Smooth muscle cell (in vitro differentiated cells): ENCODE results near the gene SLC25A38. TPM values are rescaled to one million over a fixed set of nuclear protein-coding genes. Genes with fewer than 3 reads are reported as not detected.
A peak's percentile ranks its signal among the peaks of the same experiment; 100 is the strongest.

Source experiments
- DNase-seq: peaks from one replicate; lab custom pipeline; 2025; ENCODE audit not compliant: unreplicated experiment; lab: John Stamatoyannopoulos, UW
- H2AFZ ChIP-seq: fragments of 200-600 bp; sonication (generic); 2 replicates; pipeline ENCODE4 v1.6.0; 2016; ENCODE audit warnings: antibody characterized with exemption, low read depth, mild to moderate bottlenecking
- H3F3A ChIP-seq: fragments of 200-600 bp; sonication (generic); 2 replicates; pipeline ENCODE4 v1.6.0; 2017; ENCODE audit warnings: antibody characterized with exemption, low read depth
- H3K27ac ChIP-seq: fragments of 200-600 bp; sonication (generic); 2 replicates; pipeline ENCODE4 v1.5.1; 2016; ENCODE audit warnings: low read depth, mild to moderate bottlenecking
- H3K27me3 ChIP-seq: fragments of 200-600 bp; sonication (generic); 2 replicates; pipeline ENCODE4 v1.6.1; 2016; ENCODE audit warnings: low read depth, mild to moderate bottlenecking
- H3K36me3 ChIP-seq: fragments of 200-600 bp; sonication (generic); 2 replicates; pipeline ENCODE4 v1.5.1; 2016; ENCODE audit warnings: low read depth
- H3K4me1 ChIP-seq: fragments of 200-600 bp; sonication (generic); 2 replicates; pipeline ENCODE4 v1.5.1; 2016; ENCODE audit warnings: low read depth
- H3K4me2 ChIP-seq: fragments of 200-600 bp; sonication (generic); 2 replicates; pipeline ENCODE4 v1.6.0; 2016; ENCODE audit warnings: mild to moderate bottlenecking
- H3K4me3 ChIP-seq: fragments of 200-600 bp; sonication (generic); 2 replicates; pipeline ENCODE4 v1.5.1; 2016; ENCODE audit warnings: mild to moderate bottlenecking
- H3K79me2 ChIP-seq: fragments of 200-600 bp; sonication (generic); 2 replicates; pipeline ENCODE4 v1.6.0; 2016; ENCODE audit warnings: low read depth, mild to moderate bottlenecking
- H3K9ac ChIP-seq: fragments of 200-600 bp; sonication (generic); 2 replicates; pipeline ENCODE4 v1.6.0; 2016; ENCODE audit warnings: low read depth
- H3K9me3 ChIP-seq: fragments of 200-600 bp; sonication (generic); replicated peaks from 2 replicates; pipeline ENCODE4 v1.5.1; 2016; ENCODE audit warnings: low read depth
- H4K20me1 ChIP-seq: fragments of 200-600 bp; sonication (generic); 2 replicates; pipeline ENCODE4 v1.6.0; 2016; ENCODE audit warnings: low read depth
- WGBS: methylation state at CpG from one replicate; pipeline ENCODE4 v1.1.7; 2016; ENCODE audit warnings: low lambda C conversion rate; 5-methylcytosine and 5-hydroxymethylcytosine counted together
- polyA plus RNA-seq: library from polyadenylated mRNA; unstranded; fragments of >200 nt; fragmentation: Nextera tagmentation; extraction: Ambion mirVana; gene quantifications from 2 replicates; pipeline ENCODE4 v1.2.1, GENCODE V29; 2016
- total RNA-seq: library from RNA; depleted of rRNA; stranded (reverse); fragments of >200 nt; gene quantifications from 2 replicates; pipeline ENCODE4 v1.2.3, GENCODE V29; 2014
- TF ChIP-seq, protein P1 (sequence below): fragments of 200-600 bp; sonication (generic); IDR thresholded peaks from 2 replicates; pipeline ENCODE4 v1.5.1; 2017; ENCODE audit warnings: borderline replicate concordance, mild to moderate bottlenecking, antibody characterized with exemption; ENCODE audit not compliant: insufficient read depth, poor library complexity, severe bottlenecking

SLC25A38 gene
- total and polyA plus RNA-seq, 2 experiments from 2014 or later, result 19.1 to 22.2 TPM

DNA sequence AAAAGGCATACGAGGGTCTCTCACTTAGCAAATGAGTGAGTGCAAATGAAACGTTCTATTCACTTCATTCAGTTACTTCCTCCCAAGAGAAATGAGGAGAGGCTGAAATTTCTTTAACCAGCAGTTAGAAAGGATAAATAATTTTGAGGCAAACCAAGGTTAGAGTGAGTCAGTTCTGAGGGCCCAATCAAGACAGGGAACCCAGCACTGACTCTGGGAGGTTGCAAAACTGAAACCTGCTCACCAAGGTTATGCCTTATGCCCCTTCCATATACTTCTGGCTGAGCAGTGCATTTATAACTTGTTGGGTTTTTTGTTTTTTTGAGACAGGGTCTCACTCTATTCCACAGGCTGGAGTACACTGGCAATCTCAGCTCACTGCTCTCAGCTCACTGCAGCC, 18.8 kb downstream of the SLC25A38 start:
- no peak overlapping the region for H2AFZ ChIP-seq
- H3K4me1 ChIP-seq, result no peaks in the 10 kb centered on the region
- no peak overlapping the region for H3K27ac ChIP-seq
- H3K9me3 ChIP-seq, result no peaks in the 10 kb centered on the region
- H4K20me1 ChIP-seq, result no peaks in the 10 kb centered on the region
- 64% methylated on average over 2 of the region's 2 CpGs for WGBS
- H3K27me3 ChIP-seq, result no peaks in the 10 kb centered on the region
- no peaks in the 10 kb centered on the region for H3K36me3 ChIP-seq
- TF ChIP-seq, protein P1, sequence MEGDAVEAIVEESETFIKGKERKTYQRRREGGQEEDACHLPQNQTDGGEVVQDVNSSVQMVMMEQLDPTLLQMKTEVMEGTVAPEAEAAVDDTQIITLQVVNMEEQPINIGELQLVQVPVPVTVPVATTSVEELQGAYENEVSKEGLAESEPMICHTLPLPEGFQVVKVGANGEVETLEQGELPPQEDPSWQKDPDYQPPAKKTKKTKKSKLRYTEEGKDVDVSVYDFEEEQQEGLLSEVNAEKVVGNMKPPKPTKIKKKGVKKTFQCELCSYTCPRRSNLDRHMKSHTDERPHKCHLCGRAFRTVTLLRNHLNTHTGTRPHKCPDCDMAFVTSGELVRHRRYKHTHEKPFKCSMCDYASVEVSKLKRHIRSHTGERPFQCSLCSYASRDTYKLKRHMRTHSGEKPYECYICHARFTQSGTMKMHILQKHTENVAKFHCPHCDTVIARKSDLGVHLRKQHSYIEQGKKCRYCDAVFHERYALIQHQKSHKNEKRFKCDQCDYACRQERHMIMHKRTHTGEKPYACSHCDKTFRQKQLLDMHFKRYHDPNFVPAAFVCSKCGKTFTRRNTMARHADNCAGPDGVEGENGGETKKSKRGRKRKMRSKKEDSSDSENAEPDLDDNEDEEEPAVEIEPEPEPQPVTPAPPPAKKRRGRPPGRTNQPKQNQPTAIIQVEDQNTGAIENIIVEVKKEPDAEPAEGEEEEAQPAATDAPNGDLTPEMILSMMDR, result no peak
- DNase-seq, result no peak
- H3K9ac ChIP-seq, result no peak overlapping the region
- peaks cover 1% of the 10 kb centered on the region for H3K79me2 ChIP-seq
- H3F3A ChIP-seq, result no peaks in the 10 kb centered on the region
- no peak overlapping the region for H3K4me2 ChIP-seq
- no peak overlapping the region for H3K4me3 ChIP-seq

DNA sequence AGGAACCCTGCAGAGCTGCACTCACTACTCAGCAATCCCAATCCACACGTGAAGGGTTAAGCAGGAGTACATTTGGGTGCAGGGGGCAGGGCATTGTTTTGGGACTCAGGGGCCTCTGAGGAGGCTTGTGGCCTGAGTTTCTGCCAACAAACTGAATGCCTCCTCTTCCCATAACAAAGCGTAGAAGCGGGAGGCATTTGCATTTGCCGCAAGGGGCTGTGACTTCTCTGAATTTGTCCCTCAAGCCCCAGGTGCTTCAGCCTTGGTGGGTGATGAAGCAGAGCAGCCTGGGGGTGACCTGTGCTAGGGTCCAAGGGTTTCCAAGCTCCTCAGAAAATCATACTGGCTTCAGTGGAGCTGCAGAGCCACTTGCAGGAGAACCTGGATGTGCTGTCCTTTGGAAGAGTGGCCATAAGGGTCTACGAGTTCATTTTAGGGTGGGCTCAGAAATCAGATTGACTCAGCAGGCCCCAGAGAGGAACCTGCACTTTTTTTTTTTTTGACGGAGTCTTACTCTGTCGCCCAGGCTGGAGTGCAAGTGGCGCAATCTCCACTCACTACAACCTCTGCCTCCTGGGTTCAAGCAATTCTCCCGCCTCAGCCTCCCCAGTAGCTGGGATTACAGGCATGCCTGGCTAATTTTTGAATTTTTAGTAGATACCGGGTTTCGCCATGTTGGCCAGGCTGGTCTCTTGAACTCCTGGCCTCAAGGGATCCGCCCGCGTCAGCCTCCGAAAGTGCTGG, 21.9 kb downstream of the SLC25A38 start:
- no peak overlapping the region for H2AFZ ChIP-seq

DNA sequence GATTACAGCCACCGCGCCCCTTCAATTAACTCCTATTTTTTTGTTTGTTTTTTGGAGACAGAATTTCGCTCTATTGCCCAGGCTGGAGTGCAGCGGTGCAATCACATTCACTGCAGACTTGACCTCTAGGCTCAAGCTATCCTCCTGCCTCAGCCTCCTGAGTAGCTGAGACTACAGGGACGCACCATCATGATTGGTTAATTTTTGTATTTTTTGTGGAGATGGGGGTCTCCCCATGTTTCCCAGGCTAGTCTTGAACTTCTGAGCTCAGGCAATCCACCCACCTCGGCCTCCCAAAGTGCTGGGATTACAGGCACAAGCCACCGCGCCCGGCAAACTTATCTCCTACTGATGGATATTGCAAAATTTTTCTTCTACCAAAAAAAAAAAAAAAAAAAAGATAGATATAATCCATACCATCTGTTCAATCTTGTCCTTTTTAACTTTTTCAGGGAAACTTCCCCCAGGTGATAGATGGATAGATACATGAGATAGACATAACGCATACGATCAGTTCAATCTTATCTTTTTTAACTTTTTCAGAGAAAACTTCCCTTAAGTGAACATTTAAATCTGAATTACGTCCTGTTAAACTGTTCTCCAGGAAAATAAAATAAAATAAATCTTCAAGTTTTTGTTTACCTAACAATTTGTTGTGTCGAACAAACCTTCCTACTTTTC, 22.7 kb downstream of the SLC25A38 start:
- peak overlapping the region; percentile 77 for H3K4me3 ChIP-seq
- H4K20me1 ChIP-seq, result peaks cover 32% of the 10 kb centered on the region
- H3K9ac ChIP-seq, result peak overlapping the region; percentile 54
- H3K9me3 ChIP-seq, result no peaks in the 10 kb centered on the region
- TF ChIP-seq, protein P1, result no peak
- peak overlapping the region; percentile 95 for H2AFZ ChIP-seq
- H3K27ac ChIP-seq, result peak overlapping the region; percentile 85
- no peak for DNase-seq
- H3K4me2 ChIP-seq, result peak overlapping the region; percentile 86
- WGBS, result 74% methylated on average over 13 of the region's 13 CpGs
- peaks cover under 1% of the 10 kb centered on the region for H3K36me3 ChIP-seq
- H3K79me2 ChIP-seq, result peaks cover 28% of the 10 kb centered on the region
- H3F3A ChIP-seq, result peaks cover 22% of the 10 kb centered on the region
- H3K4me1 ChIP-seq, result peaks cover 12% of the 10 kb centered on the region
- H3K27me3 ChIP-seq, result no peaks in the 10 kb centered on the region

More for the DNA sequence above, 21.9 kb downstream of the SLC25A38 start:
- no peak overlapping the region for H3K4me3 ChIP-seq
- H3K79me2 ChIP-seq, result peaks cover 28% of the 10 kb centered on the region
- H3K9me3 ChIP-seq, result no peaks in the 10 kb centered on the region
- no peak overlapping the region for H3K27ac ChIP-seq
- TF ChIP-seq, protein P1, result no peak
- no peak overlapping the region for H3K4me2 ChIP-seq
- DNase-seq, result no peak
- H3K9ac ChIP-seq, result no peak overlapping the region
- H4K20me1 ChIP-seq, result peaks cover 25% of the 10 kb centered on the region
- H3K27me3 ChIP-seq, result no peaks in the 10 kb centered on the region
- no peaks in the 10 kb centered on the region for H3K36me3 ChIP-seq
- WGBS, result 87% methylated on average over 15 of the region's 15 CpGs
- H3F3A ChIP-seq, result peaks cover 19% of the 10 kb centered on the region
- H3K4me1 ChIP-seq, result peaks cover 12% of the 10 kb centered on the region
